ENCODE results near the gene WDR74. TPM values are rescaled to one million over a fixed set of nuclear protein-coding genes. Genes with fewer than 3 reads are reported as not detected.
A peak's percentile ranks its signal among the peaks of the same experiment; 100 is the strongest.

The WDR74 gene
- total RNA-seq, 1 experiment from 2014 or later, result 110 TPM

DNA sequence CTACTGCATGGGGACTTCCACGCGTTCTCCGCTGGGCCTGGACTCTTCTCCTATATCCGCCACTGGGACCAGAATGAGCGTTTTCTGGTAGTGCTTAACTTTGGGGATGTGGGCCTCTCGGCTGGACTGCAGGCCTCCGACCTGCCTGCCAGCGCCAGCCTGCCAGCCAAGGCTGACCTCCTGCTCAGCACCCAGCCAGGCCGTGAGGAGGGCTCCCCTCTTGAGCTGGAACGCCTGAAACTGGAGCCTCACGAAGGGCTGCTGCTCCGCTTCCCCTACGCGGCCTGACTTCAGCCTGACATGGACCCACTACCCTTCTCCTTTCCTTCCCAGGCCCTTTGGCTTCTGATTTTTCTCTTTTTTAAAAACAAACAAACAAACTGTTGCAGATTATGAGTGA lies 49.0 kb upstream of the WDR74 start (continued):
- TF ChIP-seq, protein P1, sequence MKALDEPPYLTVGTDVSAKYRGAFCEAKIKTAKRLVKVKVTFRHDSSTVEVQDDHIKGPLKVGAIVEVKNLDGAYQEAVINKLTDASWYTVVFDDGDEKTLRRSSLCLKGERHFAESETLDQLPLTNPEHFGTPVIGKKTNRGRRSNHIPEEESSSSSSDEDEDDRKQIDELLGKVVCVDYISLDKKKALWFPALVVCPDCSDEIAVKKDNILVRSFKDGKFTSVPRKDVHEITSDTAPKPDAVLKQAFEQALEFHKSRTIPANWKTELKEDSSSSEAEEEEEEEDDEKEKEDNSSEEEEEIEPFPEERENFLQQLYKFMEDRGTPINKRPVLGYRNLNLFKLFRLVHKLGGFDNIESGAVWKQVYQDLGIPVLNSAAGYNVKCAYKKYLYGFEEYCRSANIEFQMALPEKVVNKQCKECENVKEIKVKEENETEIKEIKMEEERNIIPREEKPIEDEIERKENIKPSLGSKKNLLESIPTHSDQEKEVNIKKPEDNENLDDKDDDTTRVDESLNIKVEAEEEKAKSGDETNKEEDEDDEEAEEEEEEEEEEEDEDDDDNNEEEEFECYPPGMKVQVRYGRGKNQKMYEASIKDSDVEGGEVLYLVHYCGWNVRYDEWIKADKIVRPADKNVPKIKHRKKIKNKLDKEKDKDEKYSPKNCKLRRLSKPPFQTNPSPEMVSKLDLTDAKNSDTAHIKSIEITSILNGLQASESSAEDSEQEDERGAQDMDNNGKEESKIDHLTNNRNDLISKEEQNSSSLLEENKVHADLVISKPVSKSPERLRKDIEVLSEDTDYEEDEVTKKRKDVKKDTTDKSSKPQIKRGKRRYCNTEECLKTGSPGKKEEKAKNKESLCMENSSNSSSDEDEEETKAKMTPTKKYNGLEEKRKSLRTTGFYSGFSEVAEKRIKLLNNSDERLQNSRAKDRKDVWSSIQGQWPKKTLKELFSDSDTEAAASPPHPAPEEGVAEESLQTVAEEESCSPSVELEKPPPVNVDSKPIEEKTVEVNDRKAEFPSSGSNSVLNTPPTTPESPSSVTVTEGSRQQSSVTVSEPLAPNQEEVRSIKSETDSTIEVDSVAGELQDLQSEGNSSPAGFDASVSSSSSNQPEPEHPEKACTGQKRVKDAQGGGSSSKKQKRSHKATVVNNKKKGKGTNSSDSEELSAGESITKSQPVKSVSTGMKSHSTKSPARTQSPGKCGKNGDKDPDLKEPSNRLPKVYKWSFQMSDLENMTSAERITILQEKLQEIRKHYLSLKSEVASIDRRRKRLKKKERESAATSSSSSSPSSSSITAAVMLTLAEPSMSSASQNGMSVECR (CRISPR knock-in tag; IDR thresholded peaks at IDR 0.05; ENCODE audit: borderline replicate concordance), result no peak
- TF ChIP-seq FOXK1 (CRISPR knock-in tag; IDR thresholded peaks at IDR 0.05) (no peak), MXD4 (CRISPR knock-in tag; IDR thresholded peaks at IDR 0.05; ENCODE audit: borderline replicate concordance) (no peak), NFYB (CRISPR knock-in tag; conservative IDR thresholded peaks at IDR 0.05; ENCODE audit: low read depth) (no peak), EMX1 (CRISPR knock-in tag; IDR thresholded peaks at IDR 0.05) (no peak), TP53 (CRISPR knock-in tag; IDR thresholded peaks at IDR 0.05) (no peak)
- TF ChIP-seq, protein P2, sequence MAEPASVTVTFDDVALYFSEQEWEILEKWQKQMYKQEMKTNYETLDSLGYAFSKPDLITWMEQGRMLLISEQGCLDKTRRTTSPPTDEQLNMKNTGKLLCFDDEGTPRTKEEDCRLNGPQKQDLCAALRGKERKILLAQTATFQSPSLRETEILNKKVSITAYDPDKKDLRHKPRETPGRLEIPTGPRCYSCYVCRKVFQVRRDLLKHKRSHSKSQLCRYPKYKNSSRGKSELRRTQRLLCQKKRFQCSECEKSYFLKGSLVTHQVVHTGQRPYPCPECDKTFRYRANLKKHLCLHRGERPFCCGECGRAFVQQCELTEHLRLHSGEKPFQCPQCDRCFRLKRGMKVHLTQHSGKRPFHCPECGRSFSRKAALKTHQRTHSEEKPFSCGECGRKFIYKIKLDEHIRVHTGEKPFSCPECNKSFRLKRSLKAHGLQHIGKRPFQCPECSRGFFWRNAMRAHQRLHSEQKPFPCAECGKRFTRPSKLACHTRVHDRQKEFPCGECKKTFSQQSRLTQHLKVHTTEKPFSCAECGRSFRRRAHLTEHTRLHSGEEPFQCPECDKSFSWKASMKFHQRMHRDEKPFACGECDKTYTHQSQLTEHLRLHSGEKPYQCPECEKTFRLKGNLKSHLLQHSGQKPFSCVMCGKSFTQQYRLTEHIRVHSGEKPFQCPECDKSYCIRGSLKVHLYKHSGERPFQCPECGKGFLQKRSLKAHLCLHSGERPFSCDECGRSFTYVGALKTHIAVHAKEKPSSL (CRISPR knock-in tag; conservative IDR thresholded peaks at IDR 0.05), result no peak
- TF ChIP-seq, protein P3, sequence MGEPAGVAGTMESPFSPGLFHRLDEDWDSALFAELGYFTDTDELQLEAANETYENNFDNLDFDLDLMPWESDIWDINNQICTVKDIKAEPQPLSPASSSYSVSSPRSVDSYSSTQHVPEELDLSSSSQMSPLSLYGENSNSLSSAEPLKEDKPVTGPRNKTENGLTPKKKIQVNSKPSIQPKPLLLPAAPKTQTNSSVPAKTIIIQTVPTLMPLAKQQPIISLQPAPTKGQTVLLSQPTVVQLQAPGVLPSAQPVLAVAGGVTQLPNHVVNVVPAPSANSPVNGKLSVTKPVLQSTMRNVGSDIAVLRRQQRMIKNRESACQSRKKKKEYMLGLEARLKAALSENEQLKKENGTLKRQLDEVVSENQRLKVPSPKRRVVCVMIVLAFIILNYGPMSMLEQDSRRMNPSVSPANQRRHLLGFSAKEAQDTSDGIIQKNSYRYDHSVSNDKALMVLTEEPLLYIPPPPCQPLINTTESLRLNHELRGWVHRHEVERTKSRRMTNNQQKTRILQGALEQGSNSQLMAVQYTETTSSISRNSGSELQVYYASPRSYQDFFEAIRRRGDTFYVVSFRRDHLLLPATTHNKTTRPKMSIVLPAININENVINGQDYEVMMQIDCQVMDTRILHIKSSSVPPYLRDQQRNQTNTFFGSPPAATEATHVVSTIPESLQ (CRISPR knock-in tag; IDR thresholded peaks at IDR 0.05), result no peak
- TF ChIP-seq, protein P4, sequence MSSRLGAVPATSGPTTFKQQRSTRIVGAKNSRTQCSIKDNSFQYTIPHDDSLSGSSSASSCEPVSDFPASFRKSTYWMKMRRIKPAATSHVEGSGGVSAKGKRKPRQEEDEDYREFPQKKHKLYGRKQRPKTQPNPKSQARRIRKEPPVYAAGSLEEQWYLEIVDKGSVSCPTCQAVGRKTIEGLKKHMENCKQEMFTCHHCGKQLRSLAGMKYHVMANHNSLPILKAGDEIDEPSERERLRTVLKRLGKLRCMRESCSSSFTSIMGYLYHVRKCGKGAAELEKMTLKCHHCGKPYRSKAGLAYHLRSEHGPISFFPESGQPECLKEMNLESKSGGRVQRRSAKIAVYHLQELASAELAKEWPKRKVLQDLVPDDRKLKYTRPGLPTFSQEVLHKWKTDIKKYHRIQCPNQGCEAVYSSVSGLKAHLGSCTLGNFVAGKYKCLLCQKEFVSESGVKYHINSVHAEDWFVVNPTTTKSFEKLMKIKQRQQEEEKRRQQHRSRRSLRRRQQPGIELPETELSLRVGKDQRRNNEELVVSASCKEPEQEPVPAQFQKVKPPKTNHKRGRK (CRISPR knock-in tag; IDR thresholded peaks at IDR 0.05; ENCODE audit: borderline replicate concordance), result no peak
- TF ChIP-seq, protein P5, sequence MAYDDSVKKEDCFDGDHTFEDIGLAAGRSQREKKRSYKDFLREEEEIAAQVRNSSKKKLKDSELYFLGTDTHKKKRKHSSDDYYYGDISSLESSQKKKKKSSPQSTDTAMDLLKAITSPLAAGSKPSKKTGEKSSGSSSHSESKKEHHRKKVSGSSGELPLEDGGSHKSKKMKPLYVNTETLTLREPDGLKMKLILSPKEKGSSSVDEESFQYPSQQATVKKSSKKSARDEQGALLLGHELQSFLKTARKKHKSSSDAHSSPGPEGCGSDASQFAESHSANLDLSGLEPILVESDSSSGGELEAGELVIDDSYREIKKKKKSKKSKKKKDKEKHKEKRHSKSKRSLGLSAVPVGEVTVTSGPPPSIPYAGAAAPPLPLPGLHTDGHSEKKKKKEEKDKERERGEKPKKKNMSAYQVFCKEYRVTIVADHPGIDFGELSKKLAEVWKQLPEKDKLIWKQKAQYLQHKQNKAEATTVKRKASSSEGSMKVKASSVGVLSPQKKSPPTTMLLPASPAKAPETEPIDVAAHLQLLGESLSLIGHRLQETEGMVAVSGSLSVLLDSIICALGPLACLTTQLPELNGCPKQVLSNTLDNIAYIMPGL (CRISPR knock-in tag; IDR thresholded peaks at IDR 0.05), result no peak

DNA sequence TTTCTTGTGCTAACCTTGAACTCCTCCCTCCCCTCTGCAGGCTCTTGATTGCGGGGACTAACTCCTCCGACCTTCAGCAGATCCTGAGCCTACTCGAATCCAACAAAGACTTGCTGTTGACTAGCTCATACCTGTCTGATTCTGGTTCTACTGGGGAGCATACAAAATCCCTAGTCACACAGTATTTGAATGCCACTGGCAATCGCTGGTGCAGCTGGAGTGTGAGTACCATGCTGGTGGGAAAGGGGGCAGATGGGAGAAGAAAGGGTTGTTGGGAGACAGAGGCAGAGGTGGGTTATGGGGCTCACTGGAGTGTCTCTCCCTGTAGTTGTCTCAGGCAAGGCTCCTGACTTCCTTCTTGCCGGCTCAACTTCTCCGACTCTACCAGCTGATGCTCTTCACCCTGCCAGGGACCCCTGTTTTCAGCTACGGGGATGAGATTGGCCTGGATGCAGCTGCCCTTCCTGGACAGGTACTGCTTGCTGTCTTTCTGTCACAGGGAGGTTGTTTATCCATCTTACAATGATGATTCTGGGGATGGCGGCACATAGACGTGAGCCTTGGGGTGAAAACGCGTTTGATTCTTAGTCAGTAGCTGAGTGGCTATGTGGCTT lies 45.9 kb upstream of the WDR74 start:
- POLR2A ChIA-PET, result interaction anchor here (0.7 to 1.6 kb wide), 3 partner anchors 45 to 1179 kb away, joined by 5 to 16 read pairs (median 10); partner anchors contain the start of genes STX5 and WDR74
- Mint-ChIP-seq H3K27ac (peak overlapping the region; percentile 70), H3K27me3 (ENCODE audit: low read depth) (peaks cover 3% of the 10 kb centered on the region; the same call in 1 of the 2 replicates), H3K36me3 (peaks cover 84% of the 10 kb centered on the region), H3K4me3 (no peak overlapping the region), H3K9me3 (no peaks in the 10 kb centered on the region), H3K4me1 (peaks cover 33% of the 10 kb centered on the region)
- CTCF ChIA-PET, result interaction anchor here (1.0 to 1.6 kb wide), 5 partner anchors 10 to 99 kb away, joined by 3 to 9 read pairs (median 4); no protein-coding TSS in a partner anchor
- DNase-seq (ENCODE audit: low spot score), result no peak
- no peak for ATAC-seq
- no peak for TF ChIP-seq SP1 (CRISPR knock-in tag; conservative IDR thresholded peaks at IDR 0.05)
- TF ChIP-seq, protein P6, sequence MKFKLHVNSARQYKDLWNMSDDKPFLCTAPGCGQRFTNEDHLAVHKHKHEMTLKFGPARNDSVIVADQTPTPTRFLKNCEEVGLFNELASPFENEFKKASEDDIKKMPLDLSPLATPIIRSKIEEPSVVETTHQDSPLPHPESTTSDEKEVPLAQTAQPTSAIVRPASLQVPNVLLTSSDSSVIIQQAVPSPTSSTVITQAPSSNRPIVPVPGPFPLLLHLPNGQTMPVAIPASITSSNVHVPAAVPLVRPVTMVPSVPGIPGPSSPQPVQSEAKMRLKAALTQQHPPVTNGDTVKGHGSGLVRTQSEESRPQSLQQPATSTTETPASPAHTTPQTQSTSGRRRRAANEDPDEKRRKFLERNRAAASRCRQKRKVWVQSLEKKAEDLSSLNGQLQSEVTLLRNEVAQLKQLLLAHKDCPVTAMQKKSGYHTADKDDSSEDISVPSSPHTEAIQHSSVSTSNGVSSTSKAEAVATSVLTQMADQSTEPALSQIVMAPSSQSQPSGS (CRISPR knock-in tag; IDR thresholded peaks at IDR 0.05; ENCODE audit: borderline replicate concordance, low read depth), result no peak
- TF ChIP-seq ELF4 (CRISPR knock-in tag; IDR thresholded peaks at IDR 0.05; ENCODE audit: low read depth), result no peak
- TF ChIP-seq HMGA2 (CRISPR knock-in tag; IDR thresholded peaks at IDR 0.05), result no peak
- TF ChIP-seq, protein P2 (CRISPR knock-in tag; conservative IDR thresholded peaks at IDR 0.05), result no peak
- TF ChIP-seq ZNF671 (CRISPR knock-in tag; IDR thresholded peaks at IDR 0.05), result no peak
- TF ChIP-seq, protein P7, sequence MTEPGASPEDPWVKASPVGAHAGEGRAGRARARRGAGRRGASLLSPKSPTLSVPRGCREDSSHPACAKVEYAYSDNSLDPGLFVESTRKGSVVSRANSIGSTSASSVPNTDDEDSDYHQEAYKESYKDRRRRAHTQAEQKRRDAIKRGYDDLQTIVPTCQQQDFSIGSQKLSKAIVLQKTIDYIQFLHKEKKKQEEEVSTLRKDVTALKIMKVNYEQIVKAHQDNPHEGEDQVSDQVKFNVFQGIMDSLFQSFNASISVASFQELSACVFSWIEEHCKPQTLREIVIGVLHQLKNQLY (CRISPR knock-in tag; IDR thresholded peaks at IDR 0.05), result no peak

All from WTC11 (cell line).